Smooth muscle cell (in vitro differentiated cells): Measurements from ENCODE around the gene SLC9A7. TPM values are rescaled to one million over a fixed set of nuclear protein-coding genes. Genes with fewer than 3 reads are reported as not detected.

Experiments
- DNase-seq: peaks from one replicate; lab custom pipeline; 2025; ENCODE audit not compliant: unreplicated experiment; lab: John Stamatoyannopoulos, UW
- H2AFZ ChIP-seq: fragments of 200-600 bp; sonication (generic); 2 replicates; pipeline ENCODE4 v1.6.0; 2016; ENCODE audit warnings: antibody characterized with exemption, low read depth, mild to moderate bottlenecking
- H3F3A ChIP-seq: fragments of 200-600 bp; sonication (generic); 2 replicates; pipeline ENCODE4 v1.6.0; 2017; ENCODE audit warnings: antibody characterized with exemption, low read depth
- H3K27ac ChIP-seq: fragments of 200-600 bp; sonication (generic); 2 replicates; pipeline ENCODE4 v1.5.1; 2016; ENCODE audit warnings: low read depth, mild to moderate bottlenecking
- H3K27me3 ChIP-seq: fragments of 200-600 bp; sonication (generic); 2 replicates; pipeline ENCODE4 v1.6.1; 2016; ENCODE audit warnings: low read depth, mild to moderate bottlenecking
- H3K36me3 ChIP-seq: fragments of 200-600 bp; sonication (generic); 2 replicates; pipeline ENCODE4 v1.5.1; 2016; ENCODE audit warnings: low read depth
- H3K4me1 ChIP-seq: fragments of 200-600 bp; sonication (generic); 2 replicates; pipeline ENCODE4 v1.5.1; 2016; ENCODE audit warnings: low read depth
- H3K4me2 ChIP-seq: fragments of 200-600 bp; sonication (generic); 2 replicates; pipeline ENCODE4 v1.6.0; 2016; ENCODE audit warnings: mild to moderate bottlenecking
- H3K4me3 ChIP-seq: fragments of 200-600 bp; sonication (generic); 2 replicates; pipeline ENCODE4 v1.5.1; 2016; ENCODE audit warnings: mild to moderate bottlenecking
- H3K79me2 ChIP-seq: fragments of 200-600 bp; sonication (generic); 2 replicates; pipeline ENCODE4 v1.6.0; 2016; ENCODE audit warnings: low read depth, mild to moderate bottlenecking
- H3K9ac ChIP-seq: fragments of 200-600 bp; sonication (generic); 2 replicates; pipeline ENCODE4 v1.6.0; 2016; ENCODE audit warnings: low read depth
- H3K9me3 ChIP-seq: fragments of 200-600 bp; sonication (generic); replicated peaks from 2 replicates; pipeline ENCODE4 v1.5.1; 2016; ENCODE audit warnings: low read depth
- H4K20me1 ChIP-seq: fragments of 200-600 bp; sonication (generic); 2 replicates; pipeline ENCODE4 v1.6.0; 2016; ENCODE audit warnings: low read depth
- CTCF ChIP-seq: fragments of 200-600 bp; sonication (generic); IDR thresholded peaks from 2 replicates; pipeline ENCODE4 v1.5.1; 2017; ENCODE audit warnings: borderline replicate concordance, mild to moderate bottlenecking, antibody characterized with exemption; ENCODE audit not compliant: insufficient read depth, poor library complexity, severe bottlenecking
- WGBS: methylation state at CpG from one replicate; pipeline ENCODE4 v1.1.7; 2016; ENCODE audit warnings: low lambda C conversion rate; 5-methylcytosine and 5-hydroxymethylcytosine counted together
- polyA plus RNA-seq: library from polyadenylated mRNA; unstranded; fragments of >200 nt; fragmentation: Nextera tagmentation; extraction: Ambion mirVana; gene quantifications from 2 replicates; pipeline ENCODE4 v1.2.1, GENCODE V29; 2016
- total RNA-seq: library from RNA; depleted of rRNA; stranded (reverse); fragments of >200 nt; gene quantifications from 2 replicates; pipeline ENCODE4 v1.2.3, GENCODE V29; 2014

The SLC9A7 gene
- total and polyA plus RNA-seq, 2 experiments from 2014 or later = 0.83 to 6.7 TPM

GRCh38 chrX:46757052-46757451 is 1.9 kb downstream of the SLC9A7 start:
- H3K4me2 ChIP-seq = no peak overlapping the region
- no peaks in the 10 kb centered on the region for H3K9me3 ChIP-seq
- no peaks in the 10 kb centered on the region for H4K20me1 ChIP-seq
- H3K4me1 ChIP-seq = no peaks in the 10 kb centered on the region
- DNase-seq = no peak
- H3K9ac ChIP-seq = no peak overlapping the region
- no peaks in the 10 kb centered on the region for H3K27me3 ChIP-seq
- H3K4me3 ChIP-seq = no peak overlapping the region
- H2AFZ ChIP-seq = no peak overlapping the region
- TF ChIP-seq CTCF = no peak
- WGBS = 75% methylated on average over 8 of the region's 8 CpGs
- no peaks in the 10 kb centered on the region for H3K79me2 ChIP-seq
- no peak overlapping the region for H3K27ac ChIP-seq
- no peaks in the 10 kb centered on the region for H3K36me3 ChIP-seq
- no peaks in the 10 kb centered on the region for H3F3A ChIP-seq

DNA sequence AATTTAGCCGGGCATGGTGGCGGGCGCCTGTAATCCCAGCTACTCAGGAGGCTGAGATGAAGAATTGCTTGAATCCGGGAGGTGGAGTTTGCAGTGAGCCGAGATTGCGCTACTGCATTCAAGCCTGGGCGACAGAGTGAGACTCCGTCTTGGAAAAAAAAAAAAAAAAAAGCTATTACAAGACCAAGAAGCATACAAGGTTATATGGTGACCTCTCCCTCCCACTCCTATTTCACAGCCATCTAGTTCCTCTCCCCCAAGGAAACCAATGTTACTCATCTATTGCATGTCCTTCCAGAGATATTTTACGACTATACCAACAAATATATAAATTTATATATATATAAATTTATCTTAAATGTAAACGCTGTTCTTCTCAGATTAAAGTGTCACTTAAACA is 3.2 kb downstream of the SLC9A7 start:
- Histone ChIP-seq H3K36me3 (no peaks in the 10 kb centered on the region), H3K9me3 (no peaks in the 10 kb centered on the region), H3F3A (no peaks in the 10 kb centered on the region), H3K79me2 (no peaks in the 10 kb centered on the region), H3K4me3 (no peak overlapping the region), H3K27ac (no peak overlapping the region), H3K4me2 (no peak overlapping the region), H2AFZ (no peak overlapping the region), H3K9ac (no peak overlapping the region), H3K27me3 (no peaks in the 10 kb centered on the region), H4K20me1 (no peaks in the 10 kb centered on the region), H3K4me1 (no peaks in the 10 kb centered on the region)
- no peak for TF ChIP-seq CTCF
- no peak for DNase-seq
- WGBS = 85% methylated on average over 10 of the region's 10 CpGs

DNA sequence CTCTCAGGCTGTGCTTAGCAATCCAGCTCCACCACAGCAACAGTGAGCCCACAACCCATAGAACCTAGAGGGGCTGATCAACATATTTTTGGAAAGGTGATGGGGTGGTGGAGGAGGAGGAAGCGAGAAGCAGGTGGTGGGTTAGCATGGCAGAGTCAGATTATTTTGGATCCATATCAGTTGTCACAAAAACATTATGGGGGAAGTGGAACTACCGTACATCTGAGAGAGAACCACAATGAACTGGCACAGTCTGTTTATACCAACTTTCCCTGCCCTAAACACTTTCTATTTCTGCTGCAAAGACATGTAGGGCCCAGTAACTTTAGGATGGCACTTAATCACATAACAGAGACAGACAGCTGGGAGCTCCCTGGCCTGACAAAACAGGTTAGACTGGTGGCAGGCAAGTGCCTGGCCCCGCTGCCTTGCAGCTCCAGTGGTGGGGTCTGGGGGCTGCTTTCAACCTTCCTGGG is 4.3 kb downstream of the SLC9A7 start:
- Histone ChIP-seq H3K9ac (no peak overlapping the region), H2AFZ (no peak overlapping the region), H3F3A (no peaks in the 10 kb centered on the region), H4K20me1 (no peaks in the 10 kb centered on the region), H3K27ac (no peak overlapping the region), H3K4me1 (no peaks in the 10 kb centered on the region), H3K36me3 (no peaks in the 10 kb centered on the region), H3K4me2 (no peak overlapping the region), H3K27me3 (no peaks in the 10 kb centered on the region), H3K9me3 (no peaks in the 10 kb centered on the region), H3K4me3 (no peak overlapping the region), H3K79me2 (no peaks in the 10 kb centered on the region)
- WGBS = 67% methylated on average over 3 of the region's 3 CpGs
- DNase-seq = no peak
- no peak for TF ChIP-seq CTCF

GRCh38 chrX:46754036-46754435 is 4.9 kb downstream of the SLC9A7 start:
- Histone ChIP-seq H3K36me3 (no peaks in the 10 kb centered on the region), H3K9me3 (no peaks in the 10 kb centered on the region), H2AFZ (no peak overlapping the region), H3K79me2 (no peaks in the 10 kb centered on the region), H3K4me2 (no peak overlapping the region), H3K4me3 (no peak overlapping the region), H3K27me3 (no peaks in the 10 kb centered on the region), H3K4me1 (no peaks in the 10 kb centered on the region), H3K27ac (no peak overlapping the region), H4K20me1 (no peaks in the 10 kb centered on the region), H3K9ac (no peak overlapping the region), H3F3A (no peaks in the 10 kb centered on the region)
- DNase-seq = no peak
- no peak for TF ChIP-seq CTCF
